ENCODE measurements around the gene SLC6A19. TPM values are rescaled to one million over a fixed set of nuclear protein-coding genes. Genes with fewer than 3 reads are reported as not detected.
"Not testable (repeated sequence)": the region's sequence is repeated elsewhere in the genome, so short reads cannot be mapped to it uniquely, and the experiment has no call there.

The SLC6A19 gene
- total RNA-seq, 2 donors from 2014 or later, result not detected

DNA sequence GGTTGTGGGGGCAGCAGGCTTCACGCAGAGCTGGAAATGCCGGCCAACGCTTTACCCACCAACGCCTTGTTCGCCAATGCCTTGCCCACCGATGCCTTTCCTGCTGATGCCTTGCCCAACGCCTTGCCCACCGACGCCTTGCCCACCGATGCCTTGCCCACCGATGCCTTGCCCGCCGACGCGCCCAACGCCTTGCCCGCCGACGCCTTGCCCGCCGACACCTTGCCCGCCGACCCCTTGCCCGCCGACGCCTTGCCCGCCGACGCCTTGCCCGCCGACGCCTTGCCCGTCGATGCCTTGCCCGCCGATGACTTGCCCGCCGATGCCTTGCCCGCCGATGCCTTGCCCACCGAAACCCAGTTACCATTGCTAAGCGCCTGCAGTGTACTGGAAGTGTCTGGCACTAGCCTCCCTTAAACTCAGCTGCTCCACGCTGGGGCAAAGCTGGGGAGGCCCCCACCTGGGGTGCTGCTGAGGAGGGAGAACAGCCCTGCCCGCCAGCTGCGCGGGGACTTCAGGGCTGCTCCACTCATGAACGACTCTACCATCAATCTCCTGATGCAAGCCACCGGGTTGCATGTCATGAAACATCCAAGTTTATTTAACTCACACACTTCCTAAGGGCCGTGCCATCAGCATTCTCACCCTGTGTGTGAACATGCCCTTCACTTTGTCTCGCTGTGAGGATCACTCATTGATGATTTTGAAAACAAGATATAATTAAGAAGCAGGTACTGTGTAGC, 25.6 kb downstream of the SLC6A19 start:
- no peaks in the 10 kb centered on the region for H3K9me3 ChIP-seq
- no peaks in the 10 kb centered on the region for H3K27me3 ChIP-seq
- no peaks in the 10 kb centered on the region for H3K4me1 ChIP-seq
- H3K4me3 ChIP-seq, result no peak overlapping the region
- no peaks in the 10 kb centered on the region for H3K36me3 ChIP-seq
- DNase-seq (ENCODE audit: low spot score), result no peak
- TF ChIP-seq, protein P1, sequence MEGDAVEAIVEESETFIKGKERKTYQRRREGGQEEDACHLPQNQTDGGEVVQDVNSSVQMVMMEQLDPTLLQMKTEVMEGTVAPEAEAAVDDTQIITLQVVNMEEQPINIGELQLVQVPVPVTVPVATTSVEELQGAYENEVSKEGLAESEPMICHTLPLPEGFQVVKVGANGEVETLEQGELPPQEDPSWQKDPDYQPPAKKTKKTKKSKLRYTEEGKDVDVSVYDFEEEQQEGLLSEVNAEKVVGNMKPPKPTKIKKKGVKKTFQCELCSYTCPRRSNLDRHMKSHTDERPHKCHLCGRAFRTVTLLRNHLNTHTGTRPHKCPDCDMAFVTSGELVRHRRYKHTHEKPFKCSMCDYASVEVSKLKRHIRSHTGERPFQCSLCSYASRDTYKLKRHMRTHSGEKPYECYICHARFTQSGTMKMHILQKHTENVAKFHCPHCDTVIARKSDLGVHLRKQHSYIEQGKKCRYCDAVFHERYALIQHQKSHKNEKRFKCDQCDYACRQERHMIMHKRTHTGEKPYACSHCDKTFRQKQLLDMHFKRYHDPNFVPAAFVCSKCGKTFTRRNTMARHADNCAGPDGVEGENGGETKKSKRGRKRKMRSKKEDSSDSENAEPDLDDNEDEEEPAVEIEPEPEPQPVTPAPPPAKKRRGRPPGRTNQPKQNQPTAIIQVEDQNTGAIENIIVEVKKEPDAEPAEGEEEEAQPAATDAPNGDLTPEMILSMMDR (IDR thresholded peaks at IDR 0.05), result no peak
- H3K27ac ChIP-seq, result no peak overlapping the region

DNA sequence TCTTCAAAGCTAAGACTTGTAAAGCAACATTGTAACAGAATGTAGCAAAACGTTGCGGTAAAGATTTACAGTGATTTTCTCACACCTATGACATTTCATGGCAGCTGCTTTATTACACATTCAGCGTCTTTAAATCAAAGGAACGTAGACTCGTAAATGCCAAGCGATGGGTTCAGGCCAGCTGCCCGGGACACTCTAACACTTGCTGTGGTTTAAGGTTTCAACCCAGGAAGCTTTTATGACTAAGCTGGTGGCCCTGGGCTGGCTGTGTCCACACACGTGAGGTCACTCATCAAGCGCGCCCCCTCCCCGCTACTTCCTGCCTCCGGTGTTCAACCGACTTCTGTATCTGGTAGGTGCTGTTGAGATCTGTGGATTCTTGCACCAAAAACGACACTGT, 26.3 kb downstream of the SLC6A19 start:
- TF ChIP-seq, protein P1 (IDR thresholded peaks at IDR 0.05), result no peak
- H3K4me3 ChIP-seq, result no peak overlapping the region
- H3K27ac ChIP-seq, result no peak overlapping the region
- no peak for DNase-seq (ENCODE audit: low spot score)
- H3K9me3 ChIP-seq, result no peaks in the 10 kb centered on the region
- no peaks in the 10 kb centered on the region for H3K36me3 ChIP-seq
- no peaks in the 10 kb centered on the region for H3K27me3 ChIP-seq
- H3K4me1 ChIP-seq, result no peaks in the 10 kb centered on the region

GRCh38 chr5:1228120-1228519, 26.7 kb downstream of the SLC6A19 start:
- no peaks in the 10 kb centered on the region for H3K27me3 ChIP-seq
- TF ChIP-seq, protein P1 (IDR thresholded peaks at IDR 0.05), result no peak

GRCh38 chr5:1229023-1229422, 27.6 kb downstream of the SLC6A19 start:
- not testable (repeated sequence) for H3K4me1 ChIP-seq; H3K36me3 ChIP-seq; H3K27ac ChIP-seq; H3K4me3 ChIP-seq; H3K27me3 ChIP-seq; DNase-seq (ENCODE audit: low spot score); H3K9me3 ChIP-seq

More at GRCh38 chr5:1228120-1228519, 26.7 kb downstream of the SLC6A19 start:
- no peak overlapping the region for H3K4me3 ChIP-seq
- no peak for DNase-seq (ENCODE audit: low spot score)
- no peaks in the 10 kb centered on the region for H3K4me1 ChIP-seq
- no peaks in the 10 kb centered on the region for H3K36me3 ChIP-seq
- no peaks in the 10 kb centered on the region for H3K9me3 ChIP-seq
- H3K27ac ChIP-seq, result no peak overlapping the region

GRCh38 chr5:1229822-1230221, 28.4 kb downstream of the SLC6A19 start:
- Histone ChIP-seq H3K27ac (no peak overlapping the region), H3K9me3 (no peaks in the 10 kb centered on the region), H3K4me3 (no peak overlapping the region), H3K4me1 (no peaks in the 10 kb centered on the region), H3K36me3 (no peaks in the 10 kb centered on the region), H3K27me3 (no peaks in the 10 kb centered on the region)
- TF ChIP-seq, protein P1 (IDR thresholded peaks at IDR 0.05), result no peak
- no peak for DNase-seq (ENCODE audit: low spot score)

GRCh38 chr5:1230551-1230950, 29.2 kb downstream of the SLC6A19 start:
- TF ChIP-seq, protein P1 (IDR thresholded peaks at IDR 0.05), result no peak
- H3K4me3 ChIP-seq, result no peak overlapping the region
- H3K9me3 ChIP-seq, result peaks cover 0 to 7% of the 10 kb centered on the region in 2 donors
- H3K27ac ChIP-seq, result no peak overlapping the region
- DNase-seq (ENCODE audit: low spot score), result no peak
- no peaks in the 10 kb centered on the region for H3K36me3 ChIP-seq
- no peaks in the 10 kb centered on the region for H3K27me3 ChIP-seq
- H3K4me1 ChIP-seq, result no peaks in the 10 kb centered on the region

Data from right atrium auricular region (tissue), 2 donors.